GM12874 (cell line): ENCODE measurements around the gene ANGPTL2.

Experiments used
- CTCF ChIP-seq: IDR thresholded peaks from 2 replicates; pipeline ENCODE4 v1.5.1; 2011; ENCODE audit warnings: low read depth, mild to moderate bottlenecking, control low read depth, low read length, moderate library complexity; ENCODE audit not compliant: insufficient read depth

Gene ANGPTL2

GRCh38 chr9:127090341-127090985 is 32.0 kb downstream of the ANGPTL2 start:
- TF ChIP-seq CTCF: no peak

- TF ChIP-seq CTCF: no peak
Measured at GRCh38 chr9:127089631-127090081, 32.8 kb downstream of the ANGPTL2 start.

- TF ChIP-seq CTCF: no peak
Measured at GRCh38 chr9:127088724-127089615, 33.5 kb downstream of the ANGPTL2 start.

GRCh38 chr9:127087836-127088235 is 34.6 kb downstream of the ANGPTL2 start:
- no peak for TF ChIP-seq CTCF

- no peak for TF ChIP-seq CTCF
Measured at GRCh38 chr9:127087411-127087810, 35.0 kb downstream of the ANGPTL2 start.

- TF ChIP-seq CTCF: no peak
Measured at GRCh38 chr9:127086771-127087170, 35.7 kb downstream of the ANGPTL2 start.

- no peak for TF ChIP-seq CTCF
Measured at GRCh38 chr9:127085186-127085585, 37.2 kb downstream of the ANGPTL2 start.
